H1 (cell line): ENCODE measurements around the gene STK16.

Source experiments
- CHD2 ChIP-seq: IDR thresholded peaks from 2 replicates; pipeline ENCODE4 v1.6.1; 2012; ENCODE audit warnings: low read length, improper control_type of control experiment
- FOSL1 ChIP-seq: IDR thresholded peaks from 2 replicates; pipeline ENCODE4 v1.6.1; 2011; ENCODE audit warnings: mild to moderate bottlenecking, low read depth, low read length, moderate library complexity; ENCODE audit not compliant: insufficient read depth
- JUN ChIP-seq: IDR thresholded peaks from 2 replicates; pipeline ENCODE4 v1.6.1; 2011; ENCODE audit warnings: low read depth, mild to moderate bottlenecking, improper control_type of control experiment, low read length
- MAFK ChIP-seq: IDR thresholded peaks from 2 replicates; pipeline ENCODE4 v1.6.1; 2012; ENCODE audit warnings: low read depth, mild to moderate bottlenecking, improper control_type of control experiment, low read length
- NRF1 ChIP-seq: IDR thresholded peaks from 2 replicates; pipeline ENCODE4 v1.6.1; 2011; ENCODE audit warnings: mild to moderate bottlenecking, low read depth, low read length, improper control_type of control experiment
- POLR2A ChIP-seq, 2 experiments: IDR thresholded peaks; 1 replicate in 1 of 2; 2 replicates in 1 of 2; pipeline ENCODE4 v1.6.1; 2011; ENCODE audit warnings: low read depth in 2 of 2, low read length in 2 of 2, mild to moderate bottlenecking in 2 of 2; ENCODE audit errors: control extremely low read depth in 1 of 2
- POLR2AphosphoS5 ChIP-seq: IDR thresholded peaks from 2 replicates; pipeline ENCODE4 v1.6.1; 2011; ENCODE audit warnings: low read depth, low read length
- SP2 ChIP-seq: IDR thresholded peaks from 2 replicates; pipeline ENCODE4 v1.6.1; 2012; ENCODE audit warnings: mild to moderate bottlenecking, low read length, inconsistent platforms
- SRF ChIP-seq: IDR thresholded peaks from 2 replicates; pipeline ENCODE4 v1.6.1; 2011; ENCODE audit warnings: mild to moderate bottlenecking, low read depth, low read length, moderate library complexity
- YY1 ChIP-seq: IDR thresholded peaks from 2 replicates; pipeline ENCODE4 v1.6.1; 2011; ENCODE audit warnings: low read depth, mild to moderate bottlenecking, low read length
- TF ChIP-seq, protein P1 (sequence below), 3 experiments: IDR thresholded peaks; 1 replicate in 2 of 3; 2 replicates in 1 of 3; pipeline versions ENCODE4 v1.5.1 to v1.6.1; 2011; ENCODE audit warnings: low read length in 3 of 3, mild to moderate bottlenecking in 3 of 3, inconsistent platforms in 2 of 3, low read depth in 1 of 3, moderate library complexity in 1 of 3; ENCODE audit not compliant: insufficient read depth in 1 of 3; ENCODE audit errors: control extremely low read depth in 1 of 3
- TF ChIP-seq, protein P2 (sequence below): IDR thresholded peaks from 2 replicates; pipeline ENCODE4 v1.6.1; 2012; ENCODE audit warnings: low read length, inconsistent platforms

DNA sequence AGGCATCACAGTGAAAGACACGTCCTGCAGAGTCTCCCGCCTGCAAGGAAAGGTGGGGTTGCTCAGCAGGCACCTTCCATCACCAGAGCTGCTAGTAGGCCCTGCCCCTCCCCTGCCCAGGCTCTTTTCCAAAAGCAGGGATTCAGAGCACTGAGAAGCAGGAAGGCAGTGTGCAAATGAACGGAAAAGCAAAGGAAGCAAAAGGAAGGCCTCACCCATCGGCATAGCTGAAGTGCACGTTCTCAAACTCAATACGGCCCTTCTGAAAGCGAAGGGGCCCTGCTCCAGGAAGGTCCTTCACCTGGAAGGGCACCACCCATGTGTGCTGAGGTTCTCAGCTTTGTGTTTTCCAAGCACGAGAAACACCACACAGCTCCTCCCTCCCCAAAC, 32.3 kb upstream of the STK16 start:
- TF ChIP-seq, protein P1, sequence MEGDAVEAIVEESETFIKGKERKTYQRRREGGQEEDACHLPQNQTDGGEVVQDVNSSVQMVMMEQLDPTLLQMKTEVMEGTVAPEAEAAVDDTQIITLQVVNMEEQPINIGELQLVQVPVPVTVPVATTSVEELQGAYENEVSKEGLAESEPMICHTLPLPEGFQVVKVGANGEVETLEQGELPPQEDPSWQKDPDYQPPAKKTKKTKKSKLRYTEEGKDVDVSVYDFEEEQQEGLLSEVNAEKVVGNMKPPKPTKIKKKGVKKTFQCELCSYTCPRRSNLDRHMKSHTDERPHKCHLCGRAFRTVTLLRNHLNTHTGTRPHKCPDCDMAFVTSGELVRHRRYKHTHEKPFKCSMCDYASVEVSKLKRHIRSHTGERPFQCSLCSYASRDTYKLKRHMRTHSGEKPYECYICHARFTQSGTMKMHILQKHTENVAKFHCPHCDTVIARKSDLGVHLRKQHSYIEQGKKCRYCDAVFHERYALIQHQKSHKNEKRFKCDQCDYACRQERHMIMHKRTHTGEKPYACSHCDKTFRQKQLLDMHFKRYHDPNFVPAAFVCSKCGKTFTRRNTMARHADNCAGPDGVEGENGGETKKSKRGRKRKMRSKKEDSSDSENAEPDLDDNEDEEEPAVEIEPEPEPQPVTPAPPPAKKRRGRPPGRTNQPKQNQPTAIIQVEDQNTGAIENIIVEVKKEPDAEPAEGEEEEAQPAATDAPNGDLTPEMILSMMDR (IDR thresholded peaks at IDR 0.05; ENCODE audit: control extremely low read depth in 1 of 3, insufficient read depth in 1 of 3, low read depth in 1 of 3, low read length in 3 of 3): no peak
- TF ChIP-seq, protein P2, sequence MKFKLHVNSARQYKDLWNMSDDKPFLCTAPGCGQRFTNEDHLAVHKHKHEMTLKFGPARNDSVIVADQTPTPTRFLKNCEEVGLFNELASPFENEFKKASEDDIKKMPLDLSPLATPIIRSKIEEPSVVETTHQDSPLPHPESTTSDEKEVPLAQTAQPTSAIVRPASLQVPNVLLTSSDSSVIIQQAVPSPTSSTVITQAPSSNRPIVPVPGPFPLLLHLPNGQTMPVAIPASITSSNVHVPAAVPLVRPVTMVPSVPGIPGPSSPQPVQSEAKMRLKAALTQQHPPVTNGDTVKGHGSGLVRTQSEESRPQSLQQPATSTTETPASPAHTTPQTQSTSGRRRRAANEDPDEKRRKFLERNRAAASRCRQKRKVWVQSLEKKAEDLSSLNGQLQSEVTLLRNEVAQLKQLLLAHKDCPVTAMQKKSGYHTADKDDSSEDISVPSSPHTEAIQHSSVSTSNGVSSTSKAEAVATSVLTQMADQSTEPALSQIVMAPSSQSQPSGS: no peak
- TF ChIP-seq YY1: no peak
- TF ChIP-seq POLR2AphosphoS5: no peak
- no peak for TF ChIP-seq MAFK
- no peak for TF ChIP-seq POLR2A (IDR thresholded peaks at IDR 0.05; ENCODE audit: control extremely low read depth in 1 of 2, low read depth in 2 of 2, low read length in 2 of 2)
- no peak for TF ChIP-seq SRF
- TF ChIP-seq JUN: no peak
- no peak for TF ChIP-seq SP2
- TF ChIP-seq FOSL1: no peak
- TF ChIP-seq CHD2: no peak
- no peak for TF ChIP-seq NRF1
